ENCODE data around the gene CDK5RAP1.

CDK5RAP1 gene

GRCh38 chr20:33328157-33329137, 72.9 kb downstream of the CDK5RAP1 start:
- DNase-seq, result no peak

DNA sequence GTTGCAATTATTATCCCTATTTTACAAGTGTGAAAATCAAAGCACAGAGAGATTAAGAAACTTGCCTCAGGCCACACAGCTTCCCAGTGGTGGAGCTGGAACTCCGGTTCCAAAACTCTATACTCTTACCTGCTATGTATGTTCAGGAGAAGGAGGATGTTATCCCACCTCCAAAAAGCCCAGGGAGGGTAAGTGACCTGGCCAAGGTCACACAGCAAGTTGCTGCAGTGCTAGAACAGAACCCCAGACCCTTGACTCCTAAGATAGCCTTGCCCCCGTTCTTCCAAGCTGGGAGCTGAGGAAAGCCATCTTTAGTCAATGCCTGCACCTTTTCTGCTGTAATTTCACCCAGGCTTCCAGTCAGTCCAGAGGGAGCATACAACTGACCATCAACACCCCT, 76.0 kb downstream of the CDK5RAP1 start:
- no peak for DNase-seq

DNA sequence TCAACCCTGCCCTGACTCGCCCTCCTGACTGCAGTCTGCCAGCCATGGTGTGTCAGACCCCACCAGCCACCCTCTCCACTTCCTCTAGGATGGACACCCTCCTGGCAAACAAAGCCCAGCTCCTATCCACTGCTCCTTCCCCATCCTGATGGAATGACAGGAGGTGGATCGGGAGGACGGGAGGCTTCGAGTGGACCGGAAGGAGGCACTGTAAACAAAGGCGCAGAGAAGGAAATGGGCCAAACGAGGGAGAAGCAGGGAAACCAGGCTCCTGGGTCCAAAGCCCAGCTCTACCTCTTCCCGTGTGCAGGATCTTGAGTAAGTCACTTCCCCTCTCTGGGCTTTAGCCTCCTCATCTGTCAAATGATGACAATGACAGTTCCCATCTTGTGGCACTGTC, 78.1 kb downstream of the CDK5RAP1 start:
- DNase-seq, result no peak

GRCh38 chr20:33322456-33322855, 78.9 kb downstream of the CDK5RAP1 start:
- no peak for DNase-seq

DNA sequence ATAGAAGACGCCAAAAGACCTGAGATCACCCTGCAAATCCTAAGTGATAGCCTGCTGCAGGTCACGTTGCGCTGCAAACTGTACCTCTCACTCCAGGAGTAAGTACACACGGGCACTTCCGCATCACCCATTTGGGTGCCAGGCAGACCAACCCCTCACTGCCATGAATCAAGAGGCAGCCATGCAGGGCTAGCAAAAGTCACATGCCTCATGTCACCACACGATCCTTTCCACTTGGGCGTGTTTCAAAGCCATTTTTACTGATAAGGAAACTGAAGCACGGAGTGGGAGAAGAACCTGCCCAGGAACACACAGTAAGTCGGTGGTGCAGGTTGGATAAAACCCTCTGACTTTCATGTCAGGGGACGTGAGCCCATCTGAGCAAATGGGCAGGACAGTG, 81.3 kb downstream of the CDK5RAP1 start:
- DNase-seq, result no peak

DNA sequence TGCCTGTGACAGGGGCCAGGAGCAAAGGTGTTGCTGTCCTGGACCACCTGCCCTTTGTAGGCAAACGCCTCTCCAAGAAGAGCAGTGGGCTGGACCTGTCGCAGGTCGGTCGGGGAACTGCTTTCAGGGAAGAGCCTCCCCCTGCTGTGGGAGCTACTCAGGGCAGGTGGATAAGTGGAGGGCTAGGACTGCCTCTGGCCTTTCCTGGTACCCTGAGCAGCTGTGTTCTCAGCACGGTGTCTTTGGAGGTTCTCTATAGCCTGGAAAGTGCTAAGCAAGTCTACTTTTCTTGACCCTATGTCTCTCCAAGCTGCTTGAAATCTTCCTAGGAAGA, 83.3 kb downstream of the CDK5RAP1 start:
- no peak for DNase-seq

- DNase-seq, result no peak
Measured at GRCh38 chr20:33317424-33318095, 83.8 kb downstream of the CDK5RAP1 start.

- DNase-seq, result no peak
Measured at GRCh38 chr20:33316958-33317357, 84.4 kb downstream of the CDK5RAP1 start.

- DNase-seq, result no peak
Measured at GRCh38 chr20:33316343-33316742, 85.0 kb downstream of the CDK5RAP1 start.

DNA sequence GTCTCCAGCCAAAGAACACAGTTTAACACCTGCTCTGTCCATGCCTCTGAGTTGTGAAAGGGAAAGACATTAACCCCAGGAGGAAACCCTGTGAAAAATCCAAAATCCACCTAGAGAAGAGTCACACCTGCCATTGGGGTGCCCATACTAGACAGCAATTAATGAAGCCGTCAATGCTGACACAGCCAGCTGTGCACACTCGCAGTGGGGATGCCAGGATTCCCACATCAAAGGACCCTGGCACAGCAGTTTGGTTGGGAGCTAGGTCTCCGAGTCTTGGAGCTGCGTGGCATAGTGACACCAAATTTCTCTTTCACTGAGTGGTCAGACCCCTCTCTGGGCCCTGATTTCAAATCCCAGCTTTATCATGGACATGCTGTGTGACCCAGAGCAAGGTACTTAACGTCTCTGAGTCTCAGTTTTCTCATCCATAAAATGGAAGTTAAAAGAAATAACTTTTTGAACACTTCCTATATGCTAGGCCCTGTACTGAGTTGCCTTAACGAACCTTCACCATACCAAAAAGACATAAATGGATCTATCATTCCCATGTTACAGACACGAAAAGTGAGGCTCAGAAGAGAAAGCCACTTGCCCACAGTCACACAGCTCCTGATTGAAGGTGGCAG, 87.5 kb downstream of the CDK5RAP1 start:
- no peak for DNase-seq

DNA sequence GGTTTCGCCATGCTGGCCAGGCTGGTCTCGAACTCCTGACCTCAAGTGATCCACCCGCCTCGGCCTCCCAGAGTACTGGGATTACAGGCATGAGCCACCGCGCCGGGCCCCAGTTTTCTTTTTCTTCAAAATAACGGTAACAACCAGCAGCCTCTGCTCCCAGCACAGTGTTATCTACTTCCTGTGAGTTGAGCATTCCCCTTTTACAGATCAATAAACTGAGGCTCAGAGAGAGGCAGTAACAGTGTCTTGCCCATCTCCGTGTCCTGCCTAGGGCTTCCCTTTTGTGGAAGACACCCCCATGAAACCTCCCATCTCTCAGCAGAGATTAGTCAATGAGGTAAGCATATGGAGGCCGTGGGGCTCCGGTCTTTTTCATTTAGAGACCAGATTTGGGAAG, 88.7 kb downstream of the CDK5RAP1 start:
- DNase-seq, result no peak

- DNase-seq, result no peak
Measured at GRCh38 chr20:33311996-33312395, 89.3 kb downstream of the CDK5RAP1 start.

DNA sequence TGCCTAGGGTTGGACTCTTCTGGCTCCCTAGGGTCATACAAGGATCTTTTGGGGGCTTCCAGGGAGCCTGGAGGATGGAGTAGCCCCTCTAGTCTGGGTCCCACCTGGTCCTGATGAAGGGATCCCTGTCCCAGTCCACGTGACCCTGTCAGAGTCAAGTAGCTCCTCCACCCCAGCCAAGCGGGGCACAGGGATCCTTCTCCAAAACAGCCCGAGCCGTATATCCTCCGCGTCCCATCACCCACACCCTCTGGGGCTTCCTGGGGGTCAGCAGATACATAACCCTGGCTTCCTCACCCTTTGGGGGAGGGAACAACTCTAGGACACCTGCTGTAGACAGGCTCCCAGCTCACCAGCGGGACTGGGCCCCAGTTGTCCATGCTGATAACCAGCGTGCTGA, 90.3 kb downstream of the CDK5RAP1 start:
- DNase-seq, result no peak

GRCh38 chr20:33310327-33310899, 90.9 kb downstream of the CDK5RAP1 start:
- DNase-seq, result no peak

- peak; percentile 7 for DNase-seq
Measured at GRCh38 chr20:33309631-33310030, 91.7 kb downstream of the CDK5RAP1 start.

Measured in eye (tissue), 1 donor.